Gastrocnemius medialis (tissue), 4 donors: ENCODE data around the gene TMTC2. TPM values are rescaled to one million over a fixed set of nuclear protein-coding genes. Genes with fewer than 3 reads are reported as not detected.

Experiments
- ATAC-seq, 2 donors: fragments of 150-250 bp; one replicate each; pipeline ENCODE4 v1.9.1; 2016
- DNase-seq, 2 donors: peaks; one replicate each; pipeline ENCODE4 v3.0.0-alpha.2; 2019
- H3K27ac ChIP-seq, 4 donors: fragments of 200-600 bp; sonication (generic); 1 replicate in 1 of 4; 2 replicates in 3 of 4; pipeline ENCODE4 v1.5.1; 2016 to 2018; ENCODE audit warnings: mild to moderate bottlenecking in 2 of 4, moderate library complexity in 1 of 4
- H3K27me3 ChIP-seq, 3 donors: fragments of 200-600 bp; sonication (generic) in 2 of 3; 1 replicate in 1 of 3; 2 replicates in 2 of 3; pipeline versions ENCODE4 v1.5.1 to v1.6.0; 2016 to 2019; ENCODE audit warnings: mild to moderate bottlenecking in 1 of 3, moderate library complexity in 1 of 3
- H3K36me3 ChIP-seq, 2 donors: fragments of 200-600 bp; sonication (generic) in 1 of 2; one replicate each; pipeline ENCODE4 v1.5.1; 2017 to 2018
- H3K4me1 ChIP-seq, 2 donors: fragments of 200-600 bp; sonication (generic) in 1 of 2; one replicate each; pipeline ENCODE4 v1.5.1; 2016 to 2017; ENCODE audit warnings: mild to moderate bottlenecking in 2 of 2
- H3K4me3 ChIP-seq, 4 donors: fragments of 200-600 bp; sonication (generic) in 3 of 4; 1 replicate in 1 of 4; 2 replicates in 3 of 4; pipeline ENCODE4 v1.5.1; 2016 to 2019; ENCODE audit warnings: mild to moderate bottlenecking in 2 of 4
- H3K9me3 ChIP-seq, 3 donors: fragments of 200-600 bp; sonication (generic) in 2 of 3; 1 replicate in 1 of 3; 2 replicates in 2 of 3; pipeline ENCODE4 v1.5.1; 2016 to 2019
- POLR2A ChIP-seq, 2 donors: fragments of 450-650 bp; IDR thresholded peaks; one replicate each; pipeline ENCODE4 v1.6.1; 2017; ENCODE audit warnings: antibody characterized with exemption in 2 of 2, mild to moderate bottlenecking in 2 of 2, moderate library complexity in 2 of 2
- in situ Hi-C, 4 donors: fragments of 200-750 bp; cut with MboI; loops; one replicate each; pipeline versions ENCODE4 v1.15.0 to v1.8.0; 2017; ENCODE audit warnings: low sequenced_read_pairs in 4 of 4
- intact Hi-C: fragments of 100-400 bp; cut with DNase I; formaldehyde crosslinking; loops from one replicate; pipeline ENCODE4 v1.15.1; 2023; ENCODE audit warnings: low total_unique reads
- total RNA-seq, 4 donors: library from RNA; depleted of rRNA; stranded (reverse); fragments of >200 nt; gene quantifications; one replicate each; pipeline versions ENCODE4 v1.1.0 to v1.2.3, GENCODE V29; 2016
- TF ChIP-seq, protein P1 (sequence below), 5 experiments: fragments of 450-650 bp in 3 of 5; fragments of 200-600 bp in 2 of 5; sonication (generic) in 2 of 5; IDR thresholded peaks in 4 of 5; conservative IDR thresholded peaks in 1 of 5; 1 replicate in 4 of 5; 2 replicates in 1 of 5; pipeline ENCODE4 v1.5.1; 2016 to 2019; ENCODE audit warnings: antibody characterized with exemption in 5 of 5, mild to moderate bottlenecking in 3 of 5, moderate library complexity in 3 of 5

TMTC2 gene
- total RNA-seq, 4 donors from 2014 or later, result 1.6 to 2.5 (median 1.9) TPM

DNA sequence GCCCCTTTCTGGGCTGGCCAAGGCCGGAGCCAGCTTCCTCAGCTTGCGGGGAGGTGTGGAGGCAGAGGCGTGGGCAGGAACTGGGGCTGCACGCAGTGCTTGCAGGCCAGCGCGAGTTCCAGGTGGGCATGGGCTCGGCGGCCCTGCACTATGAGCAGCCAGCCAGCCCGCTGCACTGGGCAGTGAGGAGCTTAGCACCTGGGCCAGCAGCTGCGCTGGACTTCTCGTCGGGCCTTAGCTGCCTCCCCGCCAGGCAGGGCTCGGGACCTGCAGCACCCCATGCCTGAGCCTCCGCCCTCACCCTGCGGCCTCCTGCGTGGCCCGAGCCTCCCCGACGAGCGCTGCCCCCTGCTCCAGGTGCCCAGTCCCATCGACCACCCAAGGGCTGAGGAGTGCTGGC lies 42.0 kb downstream of the TMTC2 start:
- Histone ChIP-seq H3K27ac (no peak overlapping the region), H3K4me3 (no peak overlapping the region), H3K4me1 (no peaks in the 10 kb centered on the region), H3K9me3 (no peaks in the 10 kb centered on the region), H3K27me3 (no peaks in the 10 kb centered on the region), H3K36me3 (no peaks in the 10 kb centered on the region)
- intact Hi-C loops, result no loop called here
- DNase-seq, result no peak
- in situ Hi-C loops, result no loop called here
- ATAC-seq, result no peak
- TF ChIP-seq, protein P1, sequence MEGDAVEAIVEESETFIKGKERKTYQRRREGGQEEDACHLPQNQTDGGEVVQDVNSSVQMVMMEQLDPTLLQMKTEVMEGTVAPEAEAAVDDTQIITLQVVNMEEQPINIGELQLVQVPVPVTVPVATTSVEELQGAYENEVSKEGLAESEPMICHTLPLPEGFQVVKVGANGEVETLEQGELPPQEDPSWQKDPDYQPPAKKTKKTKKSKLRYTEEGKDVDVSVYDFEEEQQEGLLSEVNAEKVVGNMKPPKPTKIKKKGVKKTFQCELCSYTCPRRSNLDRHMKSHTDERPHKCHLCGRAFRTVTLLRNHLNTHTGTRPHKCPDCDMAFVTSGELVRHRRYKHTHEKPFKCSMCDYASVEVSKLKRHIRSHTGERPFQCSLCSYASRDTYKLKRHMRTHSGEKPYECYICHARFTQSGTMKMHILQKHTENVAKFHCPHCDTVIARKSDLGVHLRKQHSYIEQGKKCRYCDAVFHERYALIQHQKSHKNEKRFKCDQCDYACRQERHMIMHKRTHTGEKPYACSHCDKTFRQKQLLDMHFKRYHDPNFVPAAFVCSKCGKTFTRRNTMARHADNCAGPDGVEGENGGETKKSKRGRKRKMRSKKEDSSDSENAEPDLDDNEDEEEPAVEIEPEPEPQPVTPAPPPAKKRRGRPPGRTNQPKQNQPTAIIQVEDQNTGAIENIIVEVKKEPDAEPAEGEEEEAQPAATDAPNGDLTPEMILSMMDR (IDR thresholded peaks at IDR 0.05 in 4 of 5, conservative IDR thresholded peaks at IDR 0.05 in 1 of 5), result no peak
- no peak for TF ChIP-seq POLR2A (IDR thresholded peaks at IDR 0.05)

DNA sequence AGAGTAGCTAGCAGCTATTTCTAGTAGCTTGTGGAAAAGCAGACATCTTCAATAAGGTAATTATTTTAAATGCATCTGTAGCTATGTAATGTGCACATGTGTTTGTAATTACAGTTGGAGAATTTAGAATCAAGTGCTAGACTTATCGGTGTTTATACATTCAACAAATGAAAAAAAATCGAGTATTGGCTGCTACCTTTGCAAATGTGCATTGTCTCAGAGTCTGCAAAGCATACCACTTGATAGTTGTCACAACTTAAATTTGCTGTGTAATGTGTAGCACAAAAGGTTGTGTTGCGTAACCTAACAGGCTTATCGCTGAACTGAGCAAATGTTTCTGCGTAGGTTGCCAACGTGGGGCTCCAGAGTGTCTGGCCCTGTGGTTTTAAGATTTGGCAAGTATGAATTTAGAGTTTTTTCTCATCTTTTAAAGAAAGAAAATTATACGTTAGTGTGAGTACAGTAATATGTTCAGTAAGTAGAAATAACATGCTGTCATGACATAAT lies 44.3 kb downstream of the TMTC2 start:
- intact Hi-C loops, result no loop called here
- ATAC-seq (no peak), DNase-seq (no peak)
- Histone ChIP-seq H3K4me1 (no peaks in the 10 kb centered on the region), H3K4me3 (no peak overlapping the region), H3K27ac (no peak overlapping the region), H3K36me3 (no peaks in the 10 kb centered on the region), H3K27me3 (no peaks in the 10 kb centered on the region), H3K9me3 (no peaks in the 10 kb centered on the region)
- in situ Hi-C loops, result no loop called here
- no peak for TF ChIP-seq POLR2A (IDR thresholded peaks at IDR 0.05)
- TF ChIP-seq, protein P1 (IDR thresholded peaks at IDR 0.05 in 4 of 5, conservative IDR thresholded peaks at IDR 0.05 in 1 of 5), result no peak

DNA sequence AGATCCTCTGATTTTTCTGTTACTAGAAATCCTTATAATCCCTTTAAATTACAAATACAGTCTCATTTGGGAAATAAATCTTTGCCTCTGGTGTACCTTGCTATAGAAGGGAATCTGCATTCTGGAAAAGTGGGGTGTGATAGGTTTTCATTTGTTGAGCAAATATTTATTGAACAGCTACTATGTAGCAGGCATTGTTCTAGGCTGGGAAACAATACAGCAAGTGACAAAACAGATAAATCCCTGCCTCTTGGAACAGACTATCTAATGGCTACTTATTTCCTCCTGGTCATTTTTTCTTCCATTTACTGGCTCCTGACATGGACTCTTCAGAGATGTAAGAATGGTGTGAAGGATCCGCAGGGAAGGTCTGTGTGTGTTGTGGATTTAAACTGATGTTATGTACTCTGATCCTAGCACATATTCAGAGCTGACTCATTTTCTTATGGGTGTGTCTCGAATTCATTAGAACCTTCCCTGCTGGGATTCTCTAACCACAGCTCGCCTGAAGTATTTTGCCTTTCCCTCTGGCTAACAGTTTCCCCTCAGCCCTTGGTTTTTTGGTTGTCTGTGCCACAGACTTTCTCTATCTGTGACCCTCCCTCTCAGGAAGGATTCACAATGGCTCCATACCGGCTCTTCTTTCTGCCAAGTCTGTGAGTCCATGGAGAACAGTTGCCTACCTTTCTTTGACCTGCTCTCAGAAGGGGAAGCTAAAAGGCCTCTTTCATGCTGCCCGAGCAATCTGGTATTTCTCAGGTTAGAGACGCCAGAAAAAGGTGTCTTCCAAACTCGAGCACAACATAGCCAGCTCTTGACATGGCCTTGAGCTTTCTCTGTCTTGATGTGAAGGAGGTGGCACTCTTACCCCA lies 53.7 kb downstream of the TMTC2 start:
- Histone ChIP-seq H3K4me3 (no peak overlapping the region), H3K4me1 (no peaks in the 10 kb centered on the region), H3K36me3 (no peaks in the 10 kb centered on the region), H3K9me3 (no peaks in the 10 kb centered on the region), H3K27ac (no peak overlapping the region), H3K27me3 (no peaks in the 10 kb centered on the region)
- in situ Hi-C loops (no loop called here), intact Hi-C loops (no loop called here)
- ATAC-seq (no peak), DNase-seq (no peak)
- TF ChIP-seq POLR2A (IDR thresholded peaks at IDR 0.05), result no peak
- TF ChIP-seq, protein P1 (IDR thresholded peaks at IDR 0.05 in 4 of 5, conservative IDR thresholded peaks at IDR 0.05 in 1 of 5), result no peak

DNA sequence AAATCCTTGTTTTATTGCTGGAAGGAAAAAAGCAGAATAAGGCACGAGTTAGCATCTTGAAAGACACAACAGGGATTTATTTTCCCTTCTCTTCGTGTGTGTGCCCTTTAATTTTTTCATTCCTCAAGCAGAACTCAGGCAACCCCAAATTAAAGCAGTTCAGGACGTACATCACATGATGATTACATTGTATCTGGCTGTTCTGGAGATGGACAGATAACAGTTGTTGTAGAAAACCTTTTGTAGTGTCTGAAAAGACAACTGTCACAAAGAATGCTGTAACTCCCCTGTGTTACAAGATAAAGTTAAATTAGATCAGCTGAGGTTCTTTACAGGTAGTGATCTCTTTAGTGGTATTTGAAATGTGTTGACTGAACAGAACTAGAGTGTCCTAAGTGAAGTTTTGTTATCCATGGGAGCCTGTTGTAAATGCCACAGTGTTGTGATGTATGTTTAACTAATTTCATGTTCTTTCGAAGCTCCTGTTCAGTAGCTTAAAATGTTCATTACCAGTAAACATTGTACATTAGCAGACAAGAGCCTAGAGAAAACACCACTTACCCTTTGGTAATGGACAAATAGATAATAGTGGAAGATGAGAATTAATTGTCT lies 58.5 kb downstream of the TMTC2 start:
- DNase-seq (no peak), ATAC-seq (no peak)
- no peaks in the 10 kb centered on the region for H3K4me1 ChIP-seq
- no peak for TF ChIP-seq POLR2A (IDR thresholded peaks at IDR 0.05)
- TF ChIP-seq, protein P1 (IDR thresholded peaks at IDR 0.05 in 4 of 5, conservative IDR thresholded peaks at IDR 0.05 in 1 of 5), result no peak
- H3K36me3 ChIP-seq, result no peaks in the 10 kb centered on the region
- in situ Hi-C loops (no loop called here), intact Hi-C loops (no loop called here)
- no peaks in the 10 kb centered on the region for H3K9me3 ChIP-seq
- H3K27me3 ChIP-seq, result no peaks in the 10 kb centered on the region
- H3K27ac ChIP-seq, result no peak overlapping the region
- no peak overlapping the region for H3K4me3 ChIP-seq
